WTC11 (cell line): Measurements from ENCODE around the gene OR11H6. TPM values are rescaled to one million over a fixed set of nuclear protein-coding genes. Genes with fewer than 3 reads are reported as not detected.
"Not testable (repeated sequence)": the region's sequence is repeated elsewhere in the genome, so short reads cannot be mapped to it uniquely, and the experiment has no call there.

Source experiments
- ATAC-seq: fragments of 200-7000 bp; cut with Tn5 transposase; 2 replicates; pipeline ENCODE4 v1.10.0; 2021; ENCODE audit warnings: mild to moderate bottlenecking, moderate library complexity
- CTCF ChIA-PET: fragments of 300-600 bp; sonication (Branson Sonifier 250); formaldehyde crosslinking; loops from one replicate; lab custom pipeline; 2021; ENCODE audit warnings: antibody characterized with exemption; lab: Charles Lee
- POLR2A ChIA-PET: fragments of 350-600 bp; sonication (Branson Sonifier 250); formaldehyde crosslinking; loops from one replicate; lab custom pipeline; 2021; ENCODE audit warnings: antibody characterized with exemption; lab: Charles Lee
- DNase-seq: peaks from one replicate; pipeline ENCODE4 v3.0.0; 2021; ENCODE audit warnings: low spot score
- H3K27ac Mint-ChIP-seq: 2 replicates; pipeline ENCODE4 v1.8.0; 2021; ENCODE audit warnings: mixed read lengths
- H3K27me3 Mint-ChIP-seq: 2 replicates; pipeline ENCODE4 v1.8.0; 2021; ENCODE audit warnings: low read depth, mild to moderate bottlenecking, moderate library complexity, mixed read lengths
- H3K36me3 Mint-ChIP-seq: 2 replicates; pipeline ENCODE4 v1.8.0; 2021; ENCODE audit warnings: mixed read lengths
- H3K4me1 Mint-ChIP-seq: 2 replicates; pipeline ENCODE4 v1.8.0; 2022; ENCODE audit warnings: mixed read lengths
- H3K4me3 Mint-ChIP-seq: 2 replicates; pipeline ENCODE4 v1.8.0; 2021; ENCODE audit warnings: mild to moderate bottlenecking, moderate library complexity, mixed read lengths
- H3K9me3 Mint-ChIP-seq: 2 replicates; pipeline ENCODE4 v1.8.0; 2021; ENCODE audit warnings: mixed read lengths
- CREB1 ChIP-seq: sonication (generic); formaldehyde crosslinking; IDR thresholded peaks from 2 replicates; pipeline ENCODE4 v1.8.0; 2023; ENCODE audit warnings: mild to moderate bottlenecking, missing genetic modification reagents
- CREM ChIP-seq: sonication (generic); formaldehyde crosslinking; IDR thresholded peaks from 2 replicates; pipeline ENCODE4 v1.8.1; 2022; ENCODE audit warnings: mild to moderate bottlenecking, missing genetic modification reagents, moderate library complexity
- ETV6 ChIP-seq: sonication (generic); formaldehyde crosslinking; IDR thresholded peaks from 2 replicates; pipeline ENCODE4 v1.8.1; 2022; ENCODE audit warnings: mild to moderate bottlenecking, missing genetic modification reagents
- FOXK1 ChIP-seq: sonication (generic); formaldehyde crosslinking; IDR thresholded peaks from 2 replicates; pipeline ENCODE4 v1.8.0; 2022; ENCODE audit warnings: mild to moderate bottlenecking, moderate library complexity, missing genetic modification reagents
- MYBL2 ChIP-seq: sonication (generic); formaldehyde crosslinking; IDR thresholded peaks from 2 replicates; pipeline ENCODE4 v1.8.1; 2023; ENCODE audit warnings: mild to moderate bottlenecking, moderate library complexity, missing genetic modification reagents
- SP1 ChIP-seq: sonication (generic); formaldehyde crosslinking; conservative IDR thresholded peaks from 2 replicates; pipeline ENCODE4 v1.8.1; 2022; ENCODE audit warnings: missing genetic modification reagents
- ZNF317 ChIP-seq: sonication (generic); formaldehyde crosslinking; IDR thresholded peaks from 2 replicates; pipeline ENCODE4 v1.8.1; 2023; ENCODE audit warnings: low read depth, mild to moderate bottlenecking, moderate library complexity, missing genetic modification reagents, borderline replicate concordance
- total RNA-seq: library from RNA; stranded (reverse); gene quantifications from 3 replicates; pipeline ENCODE4 v1.2.3, GENCODE V29; 2021
- TF ChIP-seq, protein P1 (sequence below): fragments of 250-450 bp; sonication (Bioruptor Pico); IDR thresholded peaks from 2 replicates; pipeline ENCODE4 v1.9.0; 2021; ENCODE audit warnings: mild to moderate bottlenecking, borderline replicate concordance
- TF ChIP-seq, protein P2 (sequence below): sonication (generic); formaldehyde crosslinking; IDR thresholded peaks from 2 replicates; pipeline ENCODE4 v1.8.0; 2023; ENCODE audit warnings: mild to moderate bottlenecking, missing genetic modification reagents
- TF ChIP-seq, protein P3 (sequence below): sonication (generic); formaldehyde crosslinking; IDR thresholded peaks from 2 replicates; pipeline ENCODE4 v1.8.1; 2023; ENCODE audit warnings: mild to moderate bottlenecking, missing genetic modification reagents, borderline replicate concordance
- TF ChIP-seq, protein P4 (sequence below): sonication (generic); formaldehyde crosslinking; IDR thresholded peaks from 2 replicates; pipeline ENCODE4 v1.8.1; 2022; ENCODE audit warnings: low read depth, mild to moderate bottlenecking, moderate library complexity, missing genetic modification reagents, borderline replicate concordance

The OR11H6 gene
- total RNA-seq, 1 experiment from 2014 or later = not detected

DNA sequence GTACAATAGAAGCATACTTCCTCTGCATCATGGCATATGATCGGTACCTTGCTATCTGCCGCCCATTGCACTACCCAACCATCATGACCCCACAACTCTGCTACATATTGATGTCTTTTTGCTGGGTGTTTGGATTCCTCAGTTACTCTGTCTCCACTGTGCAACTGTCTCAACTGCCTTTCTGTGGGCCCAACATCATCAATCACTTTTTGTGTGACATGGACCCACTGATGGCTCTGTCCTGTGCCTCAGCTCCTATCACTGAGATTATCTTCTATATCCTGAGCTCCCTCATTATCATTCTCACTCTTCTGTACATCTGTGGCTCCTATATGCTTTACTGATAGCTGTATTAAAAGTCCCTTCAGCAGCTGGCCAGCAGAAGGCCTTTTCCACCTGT is 13.9 kb upstream of the OR11H6 start:
- Mint-ChIP-seq H3K27me3 (peaks cover 17% of the 10 kb centered on the region), H3K4me1 (no peaks in the 10 kb centered on the region), H3K4me3 (no peak overlapping the region), H3K9me3 (peaks cover 65% of the 10 kb centered on the region), H3K27ac (no peak overlapping the region), H3K36me3 (peaks cover 57% of the 10 kb centered on the region)
- CTCF ChIA-PET = no interaction called here
- no peak for DNase-seq
- TF ChIP-seq SP1 (CRISPR knock-in tag) (no peak), CREB1 (CRISPR knock-in tag) (no peak), ETV6 (no peak), CREM (CRISPR knock-in tag) (no peak), MYBL2 (CRISPR knock-in tag) (no peak), FOXK1 (no peak), ZNF317 (no peak)
- TF ChIP-seq, protein P1, sequence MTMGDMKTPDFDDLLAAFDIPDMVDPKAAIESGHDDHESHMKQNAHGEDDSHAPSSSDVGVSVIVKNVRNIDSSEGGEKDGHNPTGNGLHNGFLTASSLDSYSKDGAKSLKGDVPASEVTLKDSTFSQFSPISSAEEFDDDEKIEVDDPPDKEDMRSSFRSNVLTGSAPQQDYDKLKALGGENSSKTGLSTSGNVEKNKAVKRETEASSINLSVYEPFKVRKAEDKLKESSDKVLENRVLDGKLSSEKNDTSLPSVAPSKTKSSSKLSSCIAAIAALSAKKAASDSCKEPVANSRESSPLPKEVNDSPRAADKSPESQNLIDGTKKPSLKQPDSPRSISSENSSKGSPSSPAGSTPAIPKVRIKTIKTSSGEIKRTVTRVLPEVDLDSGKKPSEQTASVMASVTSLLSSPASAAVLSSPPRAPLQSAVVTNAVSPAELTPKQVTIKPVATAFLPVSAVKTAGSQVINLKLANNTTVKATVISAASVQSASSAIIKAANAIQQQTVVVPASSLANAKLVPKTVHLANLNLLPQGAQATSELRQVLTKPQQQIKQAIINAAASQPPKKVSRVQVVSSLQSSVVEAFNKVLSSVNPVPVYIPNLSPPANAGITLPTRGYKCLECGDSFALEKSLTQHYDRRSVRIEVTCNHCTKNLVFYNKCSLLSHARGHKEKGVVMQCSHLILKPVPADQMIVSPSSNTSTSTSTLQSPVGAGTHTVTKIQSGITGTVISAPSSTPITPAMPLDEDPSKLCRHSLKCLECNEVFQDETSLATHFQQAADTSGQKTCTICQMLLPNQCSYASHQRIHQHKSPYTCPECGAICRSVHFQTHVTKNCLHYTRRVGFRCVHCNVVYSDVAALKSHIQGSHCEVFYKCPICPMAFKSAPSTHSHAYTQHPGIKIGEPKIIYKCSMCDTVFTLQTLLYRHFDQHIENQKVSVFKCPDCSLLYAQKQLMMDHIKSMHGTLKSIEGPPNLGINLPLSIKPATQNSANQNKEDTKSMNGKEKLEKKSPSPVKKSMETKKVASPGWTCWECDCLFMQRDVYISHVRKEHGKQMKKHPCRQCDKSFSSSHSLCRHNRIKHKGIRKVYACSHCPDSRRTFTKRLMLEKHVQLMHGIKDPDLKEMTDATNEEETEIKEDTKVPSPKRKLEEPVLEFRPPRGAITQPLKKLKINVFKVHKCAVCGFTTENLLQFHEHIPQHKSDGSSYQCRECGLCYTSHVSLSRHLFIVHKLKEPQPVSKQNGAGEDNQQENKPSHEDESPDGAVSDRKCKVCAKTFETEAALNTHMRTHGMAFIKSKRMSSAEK (CRISPR knock-in tag) = no peak
- TF ChIP-seq, protein P2, sequence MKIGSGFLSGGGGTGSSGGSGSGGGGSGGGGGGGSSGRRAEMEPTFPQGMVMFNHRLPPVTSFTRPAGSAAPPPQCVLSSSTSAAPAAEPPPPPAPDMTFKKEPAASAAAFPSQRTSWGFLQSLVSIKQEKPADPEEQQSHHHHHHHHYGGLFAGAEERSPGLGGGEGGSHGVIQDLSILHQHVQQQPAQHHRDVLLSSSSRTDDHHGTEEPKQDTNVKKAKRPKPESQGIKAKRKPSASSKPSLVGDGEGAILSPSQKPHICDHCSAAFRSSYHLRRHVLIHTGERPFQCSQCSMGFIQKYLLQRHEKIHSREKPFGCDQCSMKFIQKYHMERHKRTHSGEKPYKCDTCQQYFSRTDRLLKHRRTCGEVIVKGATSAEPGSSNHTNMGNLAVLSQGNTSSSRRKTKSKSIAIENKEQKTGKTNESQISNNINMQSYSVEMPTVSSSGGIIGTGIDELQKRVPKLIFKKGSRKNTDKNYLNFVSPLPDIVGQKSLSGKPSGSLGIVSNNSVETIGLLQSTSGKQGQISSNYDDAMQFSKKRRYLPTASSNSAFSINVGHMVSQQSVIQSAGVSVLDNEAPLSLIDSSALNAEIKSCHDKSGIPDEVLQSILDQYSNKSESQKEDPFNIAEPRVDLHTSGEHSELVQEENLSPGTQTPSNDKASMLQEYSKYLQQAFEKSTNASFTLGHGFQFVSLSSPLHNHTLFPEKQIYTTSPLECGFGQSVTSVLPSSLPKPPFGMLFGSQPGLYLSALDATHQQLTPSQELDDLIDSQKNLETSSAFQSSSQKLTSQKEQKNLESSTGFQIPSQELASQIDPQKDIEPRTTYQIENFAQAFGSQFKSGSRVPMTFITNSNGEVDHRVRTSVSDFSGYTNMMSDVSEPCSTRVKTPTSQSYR (CRISPR knock-in tag) = no peak
- TF ChIP-seq, protein P3, sequence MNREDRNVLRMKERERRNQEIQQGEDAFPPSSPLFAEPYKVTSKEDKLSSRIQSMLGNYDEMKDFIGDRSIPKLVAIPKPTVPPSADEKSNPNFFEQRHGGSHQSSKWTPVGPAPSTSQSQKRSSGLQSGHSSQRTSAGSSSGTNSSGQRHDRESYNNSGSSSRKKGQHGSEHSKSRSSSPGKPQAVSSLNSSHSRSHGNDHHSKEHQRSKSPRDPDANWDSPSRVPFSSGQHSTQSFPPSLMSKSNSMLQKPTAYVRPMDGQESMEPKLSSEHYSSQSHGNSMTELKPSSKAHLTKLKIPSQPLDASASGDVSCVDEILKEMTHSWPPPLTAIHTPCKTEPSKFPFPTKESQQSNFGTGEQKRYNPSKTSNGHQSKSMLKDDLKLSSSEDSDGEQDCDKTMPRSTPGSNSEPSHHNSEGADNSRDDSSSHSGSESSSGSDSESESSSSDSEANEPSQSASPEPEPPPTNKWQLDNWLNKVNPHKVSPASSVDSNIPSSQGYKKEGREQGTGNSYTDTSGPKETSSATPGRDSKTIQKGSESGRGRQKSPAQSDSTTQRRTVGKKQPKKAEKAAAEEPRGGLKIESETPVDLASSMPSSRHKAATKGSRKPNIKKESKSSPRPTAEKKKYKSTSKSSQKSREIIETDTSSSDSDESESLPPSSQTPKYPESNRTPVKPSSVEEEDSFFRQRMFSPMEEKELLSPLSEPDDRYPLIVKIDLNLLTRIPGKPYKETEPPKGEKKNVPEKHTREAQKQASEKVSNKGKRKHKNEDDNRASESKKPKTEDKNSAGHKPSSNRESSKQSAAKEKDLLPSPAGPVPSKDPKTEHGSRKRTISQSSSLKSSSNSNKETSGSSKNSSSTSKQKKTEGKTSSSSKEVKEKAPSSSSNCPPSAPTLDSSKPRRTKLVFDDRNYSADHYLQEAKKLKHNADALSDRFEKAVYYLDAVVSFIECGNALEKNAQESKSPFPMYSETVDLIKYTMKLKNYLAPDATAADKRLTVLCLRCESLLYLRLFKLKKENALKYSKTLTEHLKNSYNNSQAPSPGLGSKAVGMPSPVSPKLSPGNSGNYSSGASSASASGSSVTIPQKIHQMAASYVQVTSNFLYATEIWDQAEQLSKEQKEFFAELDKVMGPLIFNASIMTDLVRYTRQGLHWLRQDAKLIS = no peak
- TF ChIP-seq, protein P4, sequence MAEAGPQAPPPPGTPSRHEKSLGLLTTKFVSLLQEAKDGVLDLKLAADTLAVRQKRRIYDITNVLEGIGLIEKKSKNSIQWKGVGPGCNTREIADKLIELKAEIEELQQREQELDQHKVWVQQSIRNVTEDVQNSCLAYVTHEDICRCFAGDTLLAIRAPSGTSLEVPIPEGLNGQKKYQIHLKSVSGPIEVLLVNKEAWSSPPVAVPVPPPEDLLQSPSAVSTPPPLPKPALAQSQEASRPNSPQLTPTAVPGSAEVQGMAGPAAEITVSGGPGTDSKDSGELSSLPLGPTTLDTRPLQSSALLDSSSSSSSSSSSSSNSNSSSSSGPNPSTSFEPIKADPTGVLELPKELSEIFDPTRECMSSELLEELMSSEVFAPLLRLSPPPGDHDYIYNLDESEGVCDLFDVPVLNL (CRISPR knock-in tag) = no peak
- ATAC-seq = no peak
- POLR2A ChIA-PET = no interaction called here

DNA sequence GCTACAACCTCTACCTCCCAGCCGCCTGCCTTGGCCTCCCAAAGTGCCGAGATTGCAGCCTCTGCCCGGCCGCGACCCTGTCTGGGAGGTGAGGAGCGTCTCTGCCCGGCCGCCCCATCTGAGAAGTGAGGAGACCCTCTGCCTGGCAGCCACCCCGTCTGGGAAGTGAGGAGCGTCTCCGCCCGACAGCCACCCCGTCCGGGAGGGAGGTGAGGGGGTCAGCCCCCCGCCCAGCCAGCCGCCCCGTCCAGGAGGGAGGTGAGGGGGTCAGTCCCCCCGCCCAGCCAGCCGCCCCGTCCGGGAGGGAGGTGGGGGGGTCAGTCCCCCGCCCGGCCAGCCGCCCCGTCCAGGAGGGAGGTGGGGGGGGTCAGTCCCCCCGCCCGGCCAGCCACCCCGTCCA is 11.1 kb upstream of the OR11H6 start:
- Mint-ChIP-seq H3K36me3 (peaks cover 59% of the 10 kb centered on the region), H3K27me3 (peaks cover 17% of the 10 kb centered on the region), H3K9me3 (peaks cover 73% of the 10 kb centered on the region)
- H3K27ac Mint-ChIP-seq, H3K4me1 Mint-ChIP-seq, DNase-seq, CTCF ChIA-PET, POLR2A ChIA-PET, ATAC-seq, H3K4me3 Mint-ChIP-seq: not testable (repeated sequence)
